Jurkat, Clone E6-1 (cell line): ENCODE results near the gene TRIM4. TPM values are rescaled to one million over a fixed set of nuclear protein-coding genes. Genes with fewer than 3 reads are reported as not detected.
"Not testable (repeated sequence)": the region's sequence is repeated elsewhere in the genome, so short reads cannot be mapped to it uniquely, and the experiment has no call there.

Source experiments
- DNase-seq: peaks from one replicate; pipeline ENCODE4 v3.0.0-alpha.2; 2011; ENCODE audit warnings: low read depth, low spot score
- H3K4me3 ChIP-seq: 2 replicates; pipeline ENCODE4 v1.5.1; 2011; ENCODE audit warnings: mild to moderate bottlenecking, low read length, control low read depth, moderate library complexity
- polyA plus RNA-seq: library from polyadenylated mRNA; unstranded; fragments of >200 nt; gene quantifications from one replicate; pipeline ENCODE4 v1.2.1, GENCODE V29; 2012; ENCODE audit warnings: missing spikeins; ENCODE audit not compliant: insufficient read length, insufficient read depth

TRIM4 gene
- 16.0 TPM for polyA plus RNA-seq

GRCh38 chr7:99918959-99919813 lies at the start of gene TRIM4:
TRIM4 (minus strand) TSS chr7:99919530; CDS start chr7:99919401, 129 bp downstream.
- peak; percentile 86 for DNase-seq

GRCh38 chr7:99958564-99959227 lies 39.4 kb upstream of the TRIM4 start:
- DNase-seq = no peak

More at GRCh38 chr7:99918959-99919813, at the start of gene TRIM4:
- peak within 1 kb of the TSS; percentile 72 for H3K4me3 ChIP-seq

DNA sequence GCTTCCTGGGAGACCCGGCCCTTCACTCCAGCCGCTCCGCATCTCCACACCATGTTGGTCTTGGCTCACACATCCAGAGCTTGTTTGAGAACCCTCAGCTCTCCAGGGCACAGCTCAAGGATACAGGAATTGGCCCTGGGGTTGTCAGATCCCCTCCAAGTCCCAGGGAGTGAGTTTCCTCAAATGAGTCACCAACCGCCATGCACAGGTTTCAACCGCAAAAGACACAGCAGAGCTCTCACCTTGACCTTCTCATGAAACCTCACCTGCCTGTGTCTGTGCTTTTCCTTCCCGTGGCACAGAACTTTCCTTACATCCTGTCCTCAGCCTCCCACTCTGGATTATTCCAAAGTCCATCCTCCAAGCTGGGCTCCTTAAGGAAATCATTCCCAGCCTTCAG lies 35.9 kb upstream of the TRIM4 start:
- no peak for DNase-seq
- H3K4me3 ChIP-seq = no peak overlapping the region

More at GRCh38 chr7:99958564-99959227, 39.4 kb upstream of the TRIM4 start:
- H3K4me3 ChIP-seq = no peak overlapping the region

- H3K4me3 ChIP-seq, DNase-seq: not testable (repeated sequence)
These were observed 35.3 kb upstream of the TRIM4 start for GRCh38 chr7:99954643-99955042.

DNA sequence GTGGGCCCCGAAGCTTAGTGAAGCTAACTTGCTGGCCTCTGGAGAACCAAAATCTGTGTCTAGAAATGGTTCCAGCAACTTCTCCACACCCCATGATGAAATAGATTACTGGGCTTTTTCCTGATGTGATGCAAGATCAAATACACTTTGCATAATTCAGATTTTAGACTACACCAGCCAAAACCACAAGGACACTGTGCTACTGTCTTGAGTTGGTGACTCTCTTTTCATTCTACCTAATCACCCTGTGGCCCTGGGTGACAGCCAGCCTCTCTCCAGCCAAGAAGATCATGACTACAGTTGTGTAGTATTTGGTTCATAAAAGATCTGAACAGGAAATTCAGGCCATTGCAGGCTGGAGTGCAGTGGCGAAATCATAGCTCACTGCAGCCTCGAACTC lies 34.3 kb upstream of the TRIM4 start:
- no peak for DNase-seq
- H3K4me3 ChIP-seq = no peak overlapping the region

DNA sequence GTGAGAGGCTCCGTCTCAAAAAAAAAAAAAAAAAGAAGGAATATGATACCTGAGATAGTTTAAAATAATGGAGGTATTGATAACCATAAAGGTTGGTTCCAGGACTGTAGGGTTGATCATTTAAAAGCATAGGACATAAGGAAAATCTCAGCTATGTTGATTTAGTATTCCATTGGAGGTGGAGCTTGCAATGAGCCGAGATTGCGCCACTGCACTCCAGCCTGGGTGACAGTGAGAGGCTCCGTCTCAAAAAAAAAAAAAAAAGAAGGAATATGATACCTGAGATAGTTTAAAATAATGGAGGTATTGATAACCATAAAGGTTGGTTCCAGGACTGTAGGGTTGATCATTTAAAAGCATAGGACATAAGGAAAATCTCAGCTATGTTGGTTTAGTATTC lies 33.3 kb upstream of the TRIM4 start:
- DNase-seq, H3K4me3 ChIP-seq: not testable (repeated sequence)

- DNase-seq, H3K4me3 ChIP-seq: not testable (repeated sequence)
These were observed 31.5 kb upstream of the TRIM4 start for GRCh38 chr7:99950819-99951218.

GRCh38 chr7:99949645-99950228 lies 30.4 kb upstream of the TRIM4 start:
- H3K4me3 ChIP-seq = no peak overlapping the region
- peak; percentile 9 for DNase-seq

DNA sequence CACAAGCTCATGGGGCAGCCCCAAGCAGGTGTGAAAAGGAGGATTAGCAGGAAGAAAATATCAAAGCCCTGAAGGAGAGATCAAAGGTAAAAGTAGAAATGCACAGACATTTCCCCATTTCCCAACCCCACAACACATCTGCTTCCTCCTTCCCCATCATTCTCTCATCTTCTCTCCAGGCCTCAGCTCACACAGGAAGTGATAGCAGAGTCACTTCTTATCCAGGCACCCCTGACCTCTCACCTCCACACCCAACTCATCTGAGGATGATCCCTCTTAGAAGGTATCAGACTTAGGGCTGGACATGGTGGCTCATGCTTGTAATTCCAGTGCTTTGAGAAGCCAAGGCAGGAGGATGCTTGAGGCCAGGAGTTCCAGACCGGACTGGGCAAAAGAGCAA lies 28.3 kb upstream of the TRIM4 start:
- DNase-seq = no peak
- no peak overlapping the region for H3K4me3 ChIP-seq

DNA sequence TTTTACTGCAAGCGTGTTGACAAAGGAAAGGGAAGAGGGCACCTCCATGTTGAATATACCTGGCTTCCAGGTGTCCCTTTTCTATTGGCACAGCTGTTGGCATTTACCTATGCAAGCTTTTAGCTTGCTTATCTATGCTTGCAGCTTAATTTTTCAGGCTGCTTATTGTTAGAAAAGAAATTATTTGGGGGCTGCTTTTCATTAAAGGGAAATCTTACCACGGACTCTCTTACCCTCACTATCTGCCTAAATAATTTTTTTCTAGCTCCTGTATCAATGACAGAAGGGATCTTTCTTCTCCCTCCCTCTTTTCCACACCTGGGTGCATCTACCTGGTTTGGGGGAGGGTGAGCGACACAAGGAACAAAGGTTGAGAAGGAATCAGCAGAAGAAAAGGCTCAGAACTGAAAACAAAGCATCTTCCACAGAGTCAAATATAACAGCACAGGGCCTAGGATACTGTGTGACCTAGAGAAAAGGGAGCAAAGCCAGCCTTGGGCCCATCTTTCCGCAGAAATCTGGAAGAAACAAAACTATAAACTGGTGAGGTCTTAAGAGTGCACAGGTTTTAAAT lies 25.3 kb upstream of the TRIM4 start:
- H3K4me3 ChIP-seq = no peak overlapping the region
- no peak for DNase-seq

DNA sequence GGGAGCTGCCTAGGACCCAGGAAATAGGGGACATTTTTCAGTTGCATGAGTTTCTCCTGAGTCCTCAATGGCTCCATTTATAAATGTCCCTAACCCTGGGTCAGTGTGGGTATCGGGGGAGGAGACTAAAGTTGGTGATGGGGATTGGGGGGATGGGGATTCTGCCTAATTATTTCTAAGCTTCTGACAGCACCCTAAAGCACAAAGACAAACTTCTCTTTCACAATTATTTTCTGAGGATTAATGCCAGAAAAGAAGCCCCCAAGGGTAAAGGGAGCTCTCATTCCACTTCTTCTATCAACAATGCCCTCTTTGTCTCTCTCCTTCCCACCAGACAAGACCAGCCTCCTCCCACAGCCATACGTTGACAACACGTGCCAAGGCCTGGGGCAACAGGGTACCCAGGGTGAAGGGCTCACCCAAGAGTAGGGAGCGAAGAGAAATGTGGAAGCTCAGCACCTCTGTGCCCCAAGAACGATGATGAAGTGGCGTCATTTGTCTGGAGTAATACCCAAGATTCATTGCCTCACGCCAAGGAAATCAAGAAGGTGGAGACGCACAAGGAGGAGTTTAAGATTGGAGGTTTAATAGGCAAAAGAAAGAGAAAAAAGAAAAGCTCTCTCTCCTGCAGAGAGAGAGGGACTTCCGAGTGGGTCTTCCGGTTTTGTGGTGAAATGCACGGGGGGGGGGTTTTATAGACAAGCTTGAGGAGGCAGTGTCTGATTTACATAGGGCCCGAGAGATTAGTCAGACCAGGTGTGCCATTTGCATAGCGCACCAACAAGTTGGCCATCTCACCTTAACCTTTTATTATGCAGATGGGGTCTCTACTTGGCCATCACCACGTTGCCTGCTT lies 24.5 kb upstream of the TRIM4 start:
- no peak overlapping the region for H3K4me3 ChIP-seq
- no peak for DNase-seq

DNA sequence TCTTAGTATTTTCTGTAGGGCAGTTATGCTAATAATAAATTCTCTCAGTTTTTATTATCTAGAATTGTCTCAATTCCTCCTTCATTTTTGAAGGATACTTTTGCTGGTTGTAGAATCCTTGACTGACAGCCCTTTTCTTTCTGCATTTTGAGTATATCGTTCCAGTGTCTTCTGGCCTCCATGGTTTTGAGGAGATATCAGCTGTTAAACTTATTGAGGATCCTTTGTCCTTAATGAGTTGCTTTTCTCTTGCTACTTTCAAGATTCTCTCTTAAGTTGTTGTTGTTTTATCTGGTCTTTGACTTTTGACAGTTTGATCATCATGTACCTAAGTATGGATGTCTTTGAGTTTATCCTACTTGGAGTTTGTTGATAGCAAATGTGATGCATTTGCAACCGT lies 19.0 kb upstream of the TRIM4 start:
- no peak overlapping the region for H3K4me3 ChIP-seq

DNA sequence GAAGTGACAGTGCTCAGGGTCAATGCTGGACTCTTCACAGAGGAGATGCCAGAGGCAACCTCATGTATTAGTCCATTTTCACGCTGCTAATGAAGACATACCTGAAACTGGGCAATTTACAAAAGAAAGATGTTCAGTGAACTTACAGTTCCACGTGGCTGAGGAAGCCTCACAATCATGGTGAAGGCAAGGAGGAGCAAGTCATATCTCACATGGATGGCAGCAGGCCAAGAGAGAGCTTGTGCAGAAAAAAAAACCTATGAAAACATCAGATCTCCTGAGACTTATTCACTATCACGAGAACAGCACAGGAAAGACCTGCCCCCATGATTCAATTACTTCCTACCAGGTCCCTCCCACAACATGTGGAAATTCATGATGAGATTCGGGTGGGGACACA lies 15.7 kb upstream of the TRIM4 start:
- DNase-seq = peak; percentile 12
- H3K4me3 ChIP-seq = not testable (repeated sequence)

More for the DNA sequence above, 19.0 kb upstream of the TRIM4 start:
- no peak for DNase-seq

DNA sequence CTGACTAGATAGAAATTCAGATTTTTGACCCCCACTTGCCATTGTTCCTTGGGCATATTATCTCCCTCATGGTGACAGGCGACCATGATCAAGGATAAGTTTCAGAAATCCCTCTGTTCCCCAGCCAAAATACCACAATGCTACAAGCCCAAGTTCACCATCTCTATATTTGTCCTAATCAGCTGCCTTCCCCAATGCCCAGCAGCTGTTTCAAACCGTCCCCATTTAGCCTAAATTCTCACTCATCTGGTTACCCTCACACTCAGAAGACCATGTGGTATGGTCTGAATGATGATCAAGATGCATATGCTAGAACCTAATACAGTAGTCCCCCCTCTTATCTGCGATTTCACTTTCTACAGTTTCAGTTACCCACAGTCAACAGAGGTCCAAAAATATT lies 11.0 kb upstream of the TRIM4 start:
- H3K4me3 ChIP-seq = no peak overlapping the region

DNA sequence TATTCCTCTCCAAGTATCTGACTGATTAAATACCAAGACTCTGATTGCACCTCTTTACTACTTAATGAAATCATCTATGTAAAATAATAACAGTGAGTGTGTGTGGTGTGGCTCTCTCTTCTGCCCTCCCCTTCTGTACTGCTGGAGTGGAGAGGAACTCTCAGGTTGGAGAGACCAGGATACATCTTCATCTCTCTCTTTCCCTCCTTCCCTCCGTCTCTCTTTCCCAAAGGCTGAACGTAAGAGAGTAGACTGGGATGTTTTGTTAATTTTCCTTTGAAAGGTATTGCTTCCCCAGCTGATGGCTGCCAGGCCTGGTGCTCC lies 10.4 kb upstream of the TRIM4 start:
- DNase-seq = no peak
- no peak overlapping the region for H3K4me3 ChIP-seq

More for the DNA sequence above, 11.0 kb upstream of the TRIM4 start:
- DNase-seq = no peak

GRCh38 chr7:99928994-99929729 lies 9.8 kb upstream of the TRIM4 start, which contains the start of gene GJC3:
GJC3 (minus strand) TSS chr7:99929620; CDS start chr7:99929620, 0 bp downstream.
- peak within 1 kb of the TSS; percentile 30 for H3K4me3 ChIP-seq
- peak; percentile 22 for DNase-seq

DNA sequence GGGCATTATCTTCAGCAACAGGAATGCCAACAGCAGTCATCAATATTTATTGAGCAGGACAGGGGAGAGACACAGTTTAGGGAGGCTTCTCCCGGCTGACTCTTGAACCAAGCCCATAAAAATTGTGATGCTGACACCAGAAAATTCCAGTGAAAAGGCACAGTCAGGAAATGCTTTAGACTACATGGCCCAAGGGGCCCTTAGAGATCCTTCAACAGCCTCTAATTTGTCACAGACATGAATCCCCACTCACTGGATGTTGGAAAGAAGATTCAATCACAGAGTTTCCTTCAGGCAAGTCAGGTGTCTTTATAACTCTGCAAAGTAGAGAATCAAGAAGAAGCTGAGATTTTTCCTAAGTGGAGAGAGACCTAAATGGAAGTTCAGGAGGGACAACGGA lies 8.9 kb upstream of the TRIM4 start:
- H3K4me3 ChIP-seq = no peak overlapping the region
- DNase-seq = no peak

GRCh38 chr7:99927536-99927935 lies 8.2 kb upstream of the TRIM4 start:
- H3K4me3 ChIP-seq = no peak overlapping the region
- no peak for DNase-seq
